ELF-1 (cell line): ENCODE data around the gene NLRP5.
"Not testable (repeated sequence)": the region's sequence is repeated elsewhere in the genome, so short reads cannot be mapped to it uniquely, and the experiment has no call there.

Experiments used
- DNase-seq: peaks from one replicate; pipeline ENCODE4 v3.0.0-alpha.2; 2016; ENCODE audit warnings: low read depth, low spot score

Gene NLRP5

GRCh38 chr19:55986487-55986886 lies at the start of gene NLRP5:
Gene NLRP5 (plus strand): TSS chr19:55986775.
- no peak for DNase-seq

GRCh38 chr19:55939206-55939605 lies 47.4 kb upstream of the NLRP5 start:
- no peak for DNase-seq

DNA sequence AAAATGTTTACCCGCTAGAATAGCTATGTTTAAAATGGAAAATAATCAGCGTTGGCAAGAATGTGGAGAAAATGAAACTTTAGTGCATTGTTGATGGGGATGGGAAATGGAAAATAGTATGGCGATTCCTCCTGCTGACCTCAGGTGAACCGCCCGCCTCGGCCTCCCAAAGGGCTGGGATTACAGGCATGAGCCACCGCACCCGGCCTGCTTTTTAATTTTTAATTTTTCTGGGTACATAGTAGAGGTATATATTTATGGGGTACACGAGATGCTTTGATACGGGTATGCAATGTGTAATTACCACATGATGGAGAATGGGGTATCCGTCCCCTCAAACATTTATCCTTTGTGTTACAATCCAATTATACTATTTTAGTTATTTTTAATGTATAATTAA lies 46.3 kb upstream of the NLRP5 start:
- DNase-seq: no peak

- DNase-seq: no peak
These were observed 39.0 kb upstream of the NLRP5 start, which contains the start of gene NLRP8 for GRCh38 chr19:55947532-55947931. Gene NLRP8 (plus strand): TSS chr19:55947832.

GRCh38 chr19:55950566-55950965 lies 36.0 kb upstream of the NLRP5 start:
- DNase-seq: not testable (repeated sequence)

DNA sequence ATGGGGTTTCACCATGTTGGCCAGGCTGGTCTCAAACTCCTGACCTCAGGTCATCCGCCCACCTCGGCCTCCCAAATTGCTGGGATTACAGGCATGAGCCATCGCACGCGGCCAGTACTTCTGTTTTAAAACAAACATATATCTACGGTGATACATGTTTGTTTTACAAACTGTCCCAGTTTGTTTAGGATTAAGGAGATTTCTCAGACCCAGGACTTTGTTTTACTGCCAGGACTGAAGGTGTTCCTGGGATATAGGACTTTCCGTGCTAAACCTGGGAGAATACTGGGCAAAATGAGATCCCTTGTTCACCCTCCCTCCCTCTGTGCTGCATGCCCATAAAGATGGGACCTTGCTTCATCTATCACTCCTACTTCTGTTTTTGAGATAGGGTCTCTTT lies 30.1 kb upstream of the NLRP5 start:
- no peak for DNase-seq

GRCh38 chr19:55958356-55958755 lies 28.2 kb upstream of the NLRP5 start:
- DNase-seq: no peak

GRCh38 chr19:55959996-55960675 lies 26.4 kb upstream of the NLRP5 start:
- DNase-seq: no peak

DNA sequence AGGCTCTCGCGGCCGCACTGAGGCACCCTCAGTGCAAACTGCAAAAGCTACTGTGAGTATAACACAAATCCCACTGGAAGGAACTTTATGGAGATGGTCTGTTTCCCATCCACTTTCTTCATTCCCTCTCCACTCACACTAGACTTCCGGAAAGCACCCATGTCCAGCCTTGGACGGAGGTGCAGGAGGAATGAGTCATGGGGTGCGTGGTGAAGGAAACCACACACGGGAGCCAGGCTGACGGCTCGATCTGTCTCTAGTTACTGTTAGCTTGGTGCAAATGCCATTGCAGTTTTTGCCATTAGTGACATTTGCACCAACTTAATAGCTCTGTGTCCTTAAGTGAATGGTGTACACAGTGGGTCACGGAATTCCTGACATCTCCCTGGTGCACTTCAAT lies 24.4 kb upstream of the NLRP5 start:
- DNase-seq: no peak

DNA sequence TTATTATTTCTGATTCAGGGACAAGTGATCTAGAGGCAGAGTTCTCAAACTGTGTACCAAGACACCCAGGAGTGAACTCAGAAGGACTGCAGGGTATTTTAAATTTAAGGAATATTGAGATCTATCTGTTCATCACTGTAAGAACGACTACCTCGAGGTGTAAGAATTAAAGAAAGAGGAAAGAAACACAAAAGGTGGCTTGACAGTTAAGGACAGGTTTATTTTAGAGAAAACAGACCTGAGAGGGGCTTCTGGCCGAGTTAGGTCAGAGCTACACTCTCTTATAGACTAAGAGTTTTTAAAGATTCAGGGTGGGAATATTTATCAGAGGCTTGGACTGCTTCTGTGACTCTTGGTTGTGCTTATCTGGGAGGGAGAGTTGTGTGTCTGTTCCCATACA lies 12.6 kb upstream of the NLRP5 start:
- DNase-seq: no peak

DNA sequence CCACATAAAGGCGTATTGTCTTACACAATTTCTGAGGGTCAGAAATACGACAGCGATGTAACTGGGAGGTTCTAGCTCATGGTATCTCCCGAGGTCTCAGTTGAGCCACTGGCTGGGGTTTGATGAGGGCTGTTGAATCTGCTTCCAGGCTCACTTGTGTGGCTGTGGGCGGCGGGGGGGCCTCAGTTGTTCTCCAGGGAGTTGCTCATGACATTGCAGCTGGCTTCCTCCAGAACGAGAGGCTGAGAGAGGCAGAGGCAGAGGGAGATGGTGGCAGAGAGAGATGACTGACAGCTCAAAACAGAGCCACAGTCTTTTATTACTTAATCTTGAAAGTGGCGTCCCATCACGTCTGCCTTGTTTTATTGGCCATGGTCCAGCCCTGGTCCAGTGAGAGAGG lies 6.2 kb upstream of the NLRP5 start:
- DNase-seq: no peak

DNA sequence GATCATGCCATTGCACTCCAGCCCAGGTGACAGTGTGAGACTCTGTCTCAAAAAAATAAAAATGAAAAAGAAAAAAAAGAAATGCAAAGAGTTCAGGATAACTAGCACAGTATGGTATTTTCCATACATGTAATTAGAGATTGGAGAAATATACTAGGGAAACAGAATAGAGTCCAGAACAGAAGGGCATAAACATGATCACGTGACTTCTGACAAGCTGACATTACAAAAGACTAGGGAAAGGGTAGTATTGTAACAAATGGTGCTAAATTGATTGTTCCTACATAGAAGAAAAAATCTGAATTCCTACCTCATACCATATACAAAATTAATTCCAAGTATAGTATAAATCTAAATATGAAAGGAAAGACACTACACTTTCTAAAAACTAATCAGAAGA lies 1.3 kb upstream of the NLRP5 start:
- no peak for DNase-seq

DNA sequence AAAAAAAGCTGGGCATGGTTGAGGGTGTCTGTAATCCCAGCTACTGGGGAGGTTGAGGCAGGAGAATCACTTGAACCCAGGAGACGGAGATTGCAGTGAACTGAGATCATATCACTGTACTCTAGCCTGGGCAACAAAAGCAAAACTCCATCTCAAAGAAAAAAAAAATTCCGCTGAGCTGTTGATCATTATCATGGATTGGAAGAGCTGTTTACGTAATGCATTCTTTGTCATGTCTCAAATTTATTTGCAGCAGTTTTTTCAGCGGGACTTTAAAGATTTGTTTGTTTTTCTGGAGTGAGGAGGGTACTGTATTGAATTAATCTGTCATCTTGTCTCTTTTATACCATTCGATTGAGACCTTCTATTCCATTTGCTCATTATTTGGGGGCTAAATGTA lies 4.3 kb downstream of the NLRP5 start:
- DNase-seq: no peak

DNA sequence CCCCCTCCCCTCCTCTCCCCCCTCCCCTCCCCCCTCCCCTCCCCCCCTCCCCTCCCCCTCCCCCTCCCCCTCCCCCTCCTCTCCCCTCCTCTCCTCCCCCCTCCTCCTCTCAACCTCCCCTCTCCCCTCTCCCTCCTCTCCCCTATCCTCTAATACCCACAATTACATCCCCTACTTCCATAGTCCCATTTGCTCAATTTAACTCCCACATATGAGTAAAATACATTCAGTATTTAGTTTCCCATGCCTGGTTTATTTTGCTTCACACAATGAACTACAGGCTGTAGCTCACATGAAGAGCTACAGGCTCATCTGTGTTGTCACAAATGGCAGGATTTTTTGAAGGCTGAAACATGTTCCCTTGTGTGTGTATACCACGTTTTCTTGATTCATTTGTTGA lies 6.9 kb downstream of the NLRP5 start:
- DNase-seq: no peak

DNA sequence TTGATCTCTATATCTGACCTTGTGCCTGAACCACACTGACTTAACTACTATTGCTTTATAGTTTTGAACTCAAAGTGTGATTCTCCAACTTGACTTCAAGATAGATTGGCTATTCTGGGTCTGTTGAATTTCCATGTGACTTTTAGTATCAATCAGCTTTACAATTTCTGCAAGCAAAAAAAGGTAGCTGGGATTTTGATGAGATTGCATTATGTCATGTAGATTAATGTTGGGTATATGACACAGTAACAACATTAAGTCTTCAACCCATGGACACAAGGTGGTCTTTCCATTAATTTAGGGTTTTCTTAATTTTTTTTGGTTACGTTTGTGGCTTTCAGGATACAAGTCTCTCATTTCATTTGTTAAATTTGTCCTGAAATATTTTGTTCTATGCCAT lies 28.2 kb downstream of the NLRP5 start:
- DNase-seq: no peak

DNA sequence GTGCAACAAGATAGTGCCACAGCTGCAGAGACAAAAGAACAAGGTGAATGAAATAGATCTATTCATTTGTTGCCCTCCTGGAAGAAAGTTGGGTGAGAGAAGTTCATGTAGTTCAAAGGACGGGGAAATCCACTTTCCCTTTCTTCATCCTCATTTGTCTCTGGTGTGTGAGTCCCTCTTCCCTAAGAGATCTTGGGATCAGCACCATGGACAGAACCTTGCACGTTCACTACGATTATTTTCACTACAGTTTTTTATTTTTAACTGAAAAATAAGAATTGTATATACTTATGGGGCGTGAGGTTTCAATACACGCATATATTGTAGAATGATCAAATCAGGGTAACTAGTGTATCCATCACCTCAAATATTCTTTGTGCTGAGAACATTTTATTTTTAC lies 29.2 kb downstream of the NLRP5 start:
- no peak for DNase-seq

GRCh38 chr19:56019325-56019724 lies 32.8 kb downstream of the NLRP5 start:
- not testable (repeated sequence) for DNase-seq

DNA sequence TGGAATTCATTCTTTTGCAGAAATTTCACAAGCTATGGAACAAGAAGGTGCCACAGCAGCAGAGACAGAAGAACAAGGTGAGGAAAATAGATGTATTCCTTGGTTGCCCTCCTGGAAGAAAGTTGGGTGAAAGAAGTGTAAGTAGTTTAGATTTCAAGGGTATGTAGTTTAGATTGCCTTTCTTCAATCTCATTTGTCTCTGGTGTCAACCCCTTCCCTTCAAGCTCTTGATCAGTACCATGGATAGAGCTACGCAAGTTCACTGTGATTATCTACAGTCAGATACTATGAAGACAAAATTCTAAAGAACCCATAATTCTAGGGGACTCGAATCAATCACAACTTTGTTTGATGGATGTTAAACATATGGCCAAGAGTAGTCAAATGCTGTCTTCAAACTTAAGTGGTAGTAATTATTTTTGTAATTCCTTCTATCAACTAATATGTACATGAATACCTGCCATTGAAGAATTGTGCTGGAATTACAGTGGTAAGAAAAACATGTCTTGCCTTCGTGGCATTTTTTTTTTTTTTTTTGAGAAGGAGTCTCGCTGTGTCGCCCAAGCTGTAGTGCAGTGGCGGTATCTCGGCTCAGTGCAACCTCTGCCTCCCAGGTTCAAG lies 33.9 kb downstream of the NLRP5 start:
- not testable (repeated sequence) for DNase-seq

GRCh38 chr19:56026769-56027168 lies 40.2 kb downstream of the NLRP5 start:
- DNase-seq: no peak

DNA sequence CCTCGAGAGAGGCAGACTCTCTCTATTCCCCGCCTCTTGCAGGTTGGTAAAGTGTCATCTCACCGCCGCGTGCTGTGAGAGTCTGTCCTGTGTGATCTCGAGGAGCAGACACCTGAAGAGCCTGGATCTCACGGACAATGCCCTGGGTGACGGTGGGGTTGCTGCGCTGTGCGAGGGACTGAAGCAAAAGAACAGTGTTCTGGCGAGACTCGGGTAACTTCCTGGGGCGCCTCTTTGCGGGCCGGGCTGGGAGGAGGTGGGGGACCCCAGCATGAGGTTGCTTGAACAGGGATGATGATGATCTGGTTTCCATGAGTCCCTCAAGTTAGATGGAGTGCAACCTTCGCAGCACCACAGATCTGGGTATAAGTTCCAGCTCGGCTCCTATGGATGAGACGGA lies 67.0 kb downstream of the NLRP5 start:
- no peak for DNase-seq

GRCh38 chr19:56066152-56067023 lies 79.8 kb downstream of the NLRP5 start:
- peak; percentile 86 for DNase-seq

DNA sequence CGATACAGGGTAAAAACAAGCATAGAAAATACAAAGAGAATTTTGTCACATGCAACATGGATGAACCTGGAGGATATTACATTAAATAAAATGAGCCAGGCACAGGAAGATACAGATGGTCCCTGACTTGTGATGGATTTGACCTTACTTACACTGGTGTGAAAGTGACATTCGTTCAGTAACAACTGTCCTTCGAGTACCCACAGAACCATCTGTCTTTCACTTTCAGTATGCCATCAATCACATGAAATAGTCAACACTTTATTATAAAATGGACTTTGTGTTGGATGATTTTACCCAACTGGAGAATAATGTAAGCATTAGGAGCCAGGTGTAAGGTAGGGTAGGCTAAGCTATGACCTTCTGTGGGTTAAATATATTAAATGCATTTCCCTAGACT lies 83.1 kb downstream of the NLRP5 start:
- DNase-seq: no peak

DNA sequence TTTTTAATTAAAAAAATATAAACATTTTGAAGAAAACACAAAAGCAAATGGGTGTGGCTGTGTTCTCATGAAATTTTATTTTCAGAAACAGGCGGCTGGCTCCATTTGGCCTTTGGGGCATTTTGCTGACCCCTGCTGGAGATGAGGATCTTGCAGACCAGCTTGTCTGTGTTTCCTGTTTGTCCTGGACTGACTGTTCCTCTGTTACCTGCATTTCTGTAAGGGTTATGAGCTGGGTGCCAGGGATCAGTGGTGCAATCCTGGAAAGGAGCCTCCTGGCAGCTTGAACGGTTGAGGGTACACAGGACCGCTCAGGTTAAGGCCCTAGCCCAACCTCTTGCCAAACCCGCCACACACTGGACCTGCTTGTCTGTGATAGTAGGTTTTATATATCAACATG lies 84.6 kb downstream of the NLRP5 start:
- peak; percentile 32 for DNase-seq
